Measurements from ENCODE around the gene ZRANB2.

ZRANB2 gene

DNA sequence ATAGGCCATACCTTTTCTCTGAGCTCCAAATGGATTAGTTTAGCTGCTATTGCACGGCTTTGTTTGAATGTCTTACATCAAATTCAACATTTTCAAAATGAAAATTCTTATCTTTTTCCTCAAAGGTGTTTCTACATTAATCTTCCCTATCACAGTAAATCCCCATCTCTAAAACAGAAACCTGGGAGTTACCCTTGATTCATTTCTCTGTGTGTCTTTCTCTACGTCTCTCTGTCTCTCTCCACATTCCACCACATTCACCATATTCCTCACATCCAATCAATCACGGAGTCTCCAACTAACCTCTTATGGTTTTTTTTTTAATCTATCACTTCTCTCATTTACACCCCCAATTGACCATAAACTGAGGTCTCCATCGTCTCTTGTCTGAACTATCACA is 57.3 kb downstream of the ZRANB2 start:
- Mint-ChIP-seq H3K9me3 (no peaks in the 10 kb centered on the region), H3K4me1 (no peaks in the 10 kb centered on the region), H3K36me3 (no peaks in the 10 kb centered on the region), H3K27me3 (peaks cover 5% of the 10 kb centered on the region), H3K27ac (no peak overlapping the region), H3K4me3 (no peak overlapping the region)
- no peak for ATAC-seq

DNA sequence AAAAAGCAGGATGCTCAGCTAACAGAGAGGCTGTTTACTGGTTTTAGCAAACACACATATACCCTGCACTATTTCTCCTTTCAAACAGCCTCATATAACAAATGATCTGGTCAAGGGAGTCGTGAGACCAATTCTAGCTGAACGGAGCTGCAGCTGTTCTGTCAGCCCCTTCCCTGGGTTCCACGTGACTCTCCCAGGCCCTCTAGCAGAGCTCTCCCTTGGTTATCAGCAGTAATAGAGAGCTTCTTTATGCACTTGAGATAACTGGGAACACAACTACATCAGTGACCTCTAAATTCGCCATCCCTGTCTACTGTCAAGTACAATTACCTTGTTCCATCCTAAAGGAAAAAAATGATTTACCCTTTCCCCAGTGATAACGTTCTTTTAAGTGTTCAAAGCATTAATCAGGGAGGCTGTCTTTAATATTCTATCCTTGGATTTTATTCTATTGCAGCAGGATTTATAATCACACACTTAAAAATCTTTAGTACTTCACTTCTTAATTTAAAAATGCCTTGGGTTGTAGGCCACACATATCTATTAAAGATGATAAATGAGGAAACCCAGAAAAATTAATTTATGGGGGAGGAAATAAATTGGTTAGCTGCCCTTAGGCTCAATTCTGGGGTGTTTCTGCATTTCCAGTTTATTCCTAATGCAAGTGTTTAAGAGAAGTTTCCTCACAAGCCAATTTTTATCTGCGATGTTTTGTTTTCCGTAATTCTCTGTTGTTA is 61.4 kb downstream of the ZRANB2 start:
- Mint-ChIP-seq H3K4me3 (no peak overlapping the region), H3K36me3 (no peaks in the 10 kb centered on the region), H3K4me1 (no peaks in the 10 kb centered on the region), H3K27ac (no peak overlapping the region), H3K27me3 (no peaks in the 10 kb centered on the region), H3K9me3 (no peaks in the 10 kb centered on the region)
- no peak for ATAC-seq

DNA sequence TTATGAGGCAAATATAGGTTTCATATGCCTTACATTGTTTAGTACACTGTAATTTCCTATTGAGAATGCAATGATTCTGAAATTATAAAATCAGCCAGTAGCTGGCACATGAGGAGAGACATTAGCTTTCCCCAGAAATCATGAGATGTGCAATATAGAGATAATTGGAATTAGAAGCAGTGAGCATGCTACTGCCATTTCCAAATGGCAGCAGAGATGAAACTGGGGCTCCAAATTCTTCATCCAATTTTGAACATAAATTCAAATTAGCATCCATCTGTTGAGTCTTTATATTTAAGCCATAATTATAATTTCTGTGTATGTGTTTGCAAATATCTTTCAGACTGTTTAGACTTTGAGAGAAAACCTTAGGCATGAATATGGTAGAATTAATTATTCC is 62.0 kb downstream of the ZRANB2 start:
- H3K4me3 Mint-ChIP-seq = no peak overlapping the region
- no peaks in the 10 kb centered on the region for H3K36me3 Mint-ChIP-seq
- no peak overlapping the region for H3K27ac Mint-ChIP-seq
- H3K4me1 Mint-ChIP-seq = no peaks in the 10 kb centered on the region
- H3K9me3 Mint-ChIP-seq = no peaks in the 10 kb centered on the region
- H3K27me3 Mint-ChIP-seq = no peaks in the 10 kb centered on the region
- ATAC-seq = no peak

DNA sequence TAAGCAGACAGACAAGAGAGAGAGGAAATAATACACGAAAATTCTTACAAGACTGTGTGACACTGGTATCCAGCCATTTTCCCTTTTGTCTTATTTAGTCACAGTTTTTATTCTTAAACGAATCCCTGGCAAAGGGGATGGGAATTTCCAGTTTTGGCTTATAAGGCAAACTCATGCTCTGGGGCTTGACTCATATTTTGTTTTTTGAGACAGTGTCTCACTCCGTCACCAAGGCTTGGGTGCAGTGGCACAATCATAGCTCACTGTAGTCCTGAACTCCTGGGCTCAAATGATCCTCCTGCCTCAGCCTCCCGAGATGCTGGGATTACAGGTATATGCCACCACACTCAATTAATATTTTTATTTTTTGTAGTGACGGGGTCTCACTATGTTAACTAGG is 65.1 kb downstream of the ZRANB2 start:
- no peaks in the 10 kb centered on the region for H3K36me3 Mint-ChIP-seq
- no peaks in the 10 kb centered on the region for H3K9me3 Mint-ChIP-seq
- no peaks in the 10 kb centered on the region for H3K27me3 Mint-ChIP-seq
- H3K27ac Mint-ChIP-seq = no peak overlapping the region
- no peak overlapping the region for H3K4me3 Mint-ChIP-seq
- no peaks in the 10 kb centered on the region for H3K4me1 Mint-ChIP-seq
- no peak for ATAC-seq

DNA sequence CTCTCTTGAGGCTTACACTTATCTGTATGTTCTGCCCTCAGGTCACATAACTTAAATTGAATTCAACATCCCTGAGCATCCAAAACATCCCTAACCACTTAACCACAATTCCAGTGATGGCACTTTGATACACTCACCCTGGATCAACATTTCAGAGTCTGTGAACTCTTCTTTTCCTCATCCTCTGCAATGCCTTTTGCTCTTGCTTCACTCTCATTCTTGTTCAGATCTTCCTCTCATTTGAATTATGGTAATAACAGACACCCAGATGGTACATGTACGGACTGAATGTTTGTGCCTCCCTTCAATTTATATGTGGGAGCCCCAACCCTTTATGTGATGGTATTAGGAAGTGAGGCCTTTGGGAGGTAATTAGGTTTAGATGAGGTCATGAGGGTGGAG is 66.7 kb downstream of the ZRANB2 start:
- no peaks in the 10 kb centered on the region for H3K4me1 Mint-ChIP-seq
- no peak overlapping the region for H3K27ac Mint-ChIP-seq
- H3K9me3 Mint-ChIP-seq = no peaks in the 10 kb centered on the region
- no peak overlapping the region for H3K4me3 Mint-ChIP-seq
- H3K27me3 Mint-ChIP-seq = no peaks in the 10 kb centered on the region
- H3K36me3 Mint-ChIP-seq = no peaks in the 10 kb centered on the region
- no peak for ATAC-seq
